BJ (cell line): ENCODE results near the gene KIF1B. TPM values are rescaled to one million over a fixed set of nuclear protein-coding genes. Genes with fewer than 3 reads are reported as not detected.
"Not testable (repeated sequence)": the region's sequence is repeated elsewhere in the genome, so short reads cannot be mapped to it uniquely, and the experiment has no call there.

Source experiments
- CTCF ChIA-PET: fragments of 350-600 bp; formaldehyde crosslinking; extraction: SDS; loops from one replicate; lab custom pipeline; 2021; ENCODE audit warnings: antibody characterized with exemption, inconsistent platforms; lab: Yijun Ruan, JAX
- POLR2A ChIA-PET: fragments of 300-600 bp; sonication (Branson Sonifier 250); formaldehyde crosslinking; extraction: SDS; loops from one replicate; lab custom pipeline; 2021; ENCODE audit warnings: antibody characterized with exemption; lab: Charles Lee
- DNase-seq: peaks from one replicate; pipeline ENCODE4 v3.0.0-alpha.2; 2011; ENCODE audit warnings: low read depth
- H3K27me3 ChIP-seq: 2 replicates; pipeline ENCODE4 v1.6.0; 2011; ENCODE audit warnings: low read length; ENCODE audit not compliant: control insufficient read depth, insufficient read depth
- H3K36me3 ChIP-seq: 2 replicates; pipeline ENCODE4 v1.5.1; 2011; ENCODE audit warnings: low read length; ENCODE audit not compliant: control insufficient read depth, insufficient read depth
- H3K4me3 ChIP-seq: 2 replicates; pipeline ENCODE4 v1.5.1; 2011; ENCODE audit warnings: low read depth, mild to moderate bottlenecking, control low read depth, low read length
- polyA plus RNA-seq: library from polyadenylated mRNA; depleted of rRNA; stranded (reverse); fragments of >200 nt; gene quantifications from 2 replicates; pipeline ENCODE4 v1.2.3, GENCODE V29; 2011
- TF ChIP-seq, protein P1 (sequence below): IDR thresholded peaks from 2 replicates; pipeline ENCODE4 v1.5.1; 2011; ENCODE audit warnings: low read depth, mild to moderate bottlenecking, control low read depth, inconsistent platforms, low read length, moderate library complexity; ENCODE audit not compliant: insufficient read depth

KIF1B gene
- polyA plus RNA-seq, 1 experiment = 11.8 TPM

DNA sequence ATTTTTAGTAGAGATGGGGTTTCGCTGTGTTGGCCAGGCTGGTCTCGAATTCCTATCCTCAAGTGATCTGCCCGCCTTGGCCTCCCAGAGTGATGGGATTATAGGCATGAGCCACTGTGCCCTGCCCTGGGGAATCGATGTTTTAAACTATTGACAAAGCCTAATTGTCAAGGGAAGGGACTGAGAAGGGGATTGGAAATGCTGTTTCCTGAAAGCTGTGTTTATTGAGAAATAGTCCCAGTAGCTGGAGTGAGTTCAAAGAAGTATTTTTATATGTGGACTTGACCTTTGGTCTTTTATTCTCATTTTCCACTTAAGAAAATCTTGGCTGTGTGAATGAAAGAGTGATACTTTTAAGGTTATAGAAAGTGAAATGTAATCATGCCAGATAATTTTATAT is 47.5 kb downstream of the KIF1B start:
- no peak for DNase-seq
- POLR2A ChIA-PET = no interaction called here
- TF ChIP-seq, protein P1, sequence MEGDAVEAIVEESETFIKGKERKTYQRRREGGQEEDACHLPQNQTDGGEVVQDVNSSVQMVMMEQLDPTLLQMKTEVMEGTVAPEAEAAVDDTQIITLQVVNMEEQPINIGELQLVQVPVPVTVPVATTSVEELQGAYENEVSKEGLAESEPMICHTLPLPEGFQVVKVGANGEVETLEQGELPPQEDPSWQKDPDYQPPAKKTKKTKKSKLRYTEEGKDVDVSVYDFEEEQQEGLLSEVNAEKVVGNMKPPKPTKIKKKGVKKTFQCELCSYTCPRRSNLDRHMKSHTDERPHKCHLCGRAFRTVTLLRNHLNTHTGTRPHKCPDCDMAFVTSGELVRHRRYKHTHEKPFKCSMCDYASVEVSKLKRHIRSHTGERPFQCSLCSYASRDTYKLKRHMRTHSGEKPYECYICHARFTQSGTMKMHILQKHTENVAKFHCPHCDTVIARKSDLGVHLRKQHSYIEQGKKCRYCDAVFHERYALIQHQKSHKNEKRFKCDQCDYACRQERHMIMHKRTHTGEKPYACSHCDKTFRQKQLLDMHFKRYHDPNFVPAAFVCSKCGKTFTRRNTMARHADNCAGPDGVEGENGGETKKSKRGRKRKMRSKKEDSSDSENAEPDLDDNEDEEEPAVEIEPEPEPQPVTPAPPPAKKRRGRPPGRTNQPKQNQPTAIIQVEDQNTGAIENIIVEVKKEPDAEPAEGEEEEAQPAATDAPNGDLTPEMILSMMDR = no peak
- no peaks in the 10 kb centered on the region for H3K27me3 ChIP-seq
- H3K36me3 ChIP-seq = peaks cover 2% of the 10 kb centered on the region
- CTCF ChIA-PET = no interaction called here
- no peak overlapping the region for H3K4me3 ChIP-seq

DNA sequence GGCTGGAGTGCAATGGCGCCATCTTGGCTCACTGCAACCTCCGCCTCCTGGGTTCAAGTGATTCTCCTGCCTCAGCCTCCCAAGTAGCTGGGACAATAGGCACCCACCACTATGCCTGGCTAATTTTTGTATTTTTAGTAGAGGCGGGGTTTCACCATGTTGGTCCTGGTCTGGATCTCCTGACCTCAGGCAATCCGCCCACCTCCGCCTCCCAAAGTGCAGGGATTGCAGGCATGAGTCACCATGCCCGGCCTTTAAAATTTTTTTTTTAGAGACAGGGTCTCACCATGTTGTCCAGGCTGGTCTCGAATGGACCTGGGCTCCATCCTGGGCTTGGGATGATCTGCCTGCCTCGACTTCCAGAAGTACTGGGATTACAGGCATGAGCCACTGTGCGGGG is 49.2 kb downstream of the KIF1B start:
- ChIA-PET POLR2A (interaction anchor here (0.6 kb wide), 2 partner anchors 23 to 32 kb away, joined by 3 to 38 read pairs; no protein-coding TSS in a partner anchor), CTCF (interaction anchor here (1.5 kb wide), 1 partner anchor 50 kb away, joined by 3 read pairs; no protein-coding TSS in a partner anchor)
- H3K36me3 ChIP-seq, H3K4me3 ChIP-seq, H3K27me3 ChIP-seq, DNase-seq: not testable (repeated sequence)

DNA sequence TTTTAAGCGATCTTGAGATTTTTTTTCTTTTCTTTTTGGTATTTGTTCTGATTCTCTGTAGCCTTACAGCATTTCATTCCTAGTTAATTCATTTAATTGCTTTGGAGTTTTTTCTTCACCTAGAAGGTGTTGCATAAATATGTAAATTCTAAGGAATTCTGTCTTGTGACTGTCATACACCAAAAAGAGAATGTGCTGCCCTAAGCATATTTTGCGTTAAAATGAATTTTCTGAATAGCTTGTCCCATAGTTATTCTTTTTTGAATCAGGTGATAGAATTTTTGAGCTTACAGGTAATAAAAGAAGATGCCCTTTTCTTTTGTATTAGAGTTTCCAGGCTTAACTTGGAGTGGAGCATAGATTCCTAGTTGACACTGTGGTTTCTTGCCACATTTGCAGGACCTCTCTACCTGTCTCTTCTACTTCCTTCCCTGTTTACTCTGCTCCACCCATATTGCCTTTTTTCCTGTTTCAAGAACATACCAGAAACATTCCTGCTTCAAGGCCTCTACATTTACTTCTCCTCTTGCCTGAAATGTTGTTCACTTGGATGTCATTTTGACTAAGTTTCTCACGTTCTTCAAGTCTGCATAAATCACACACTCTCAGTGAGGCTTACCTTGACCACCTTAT is 53.2 kb downstream of the KIF1B start:
- CTCF ChIA-PET = no interaction called here
- POLR2A ChIA-PET = interaction anchor here (0.6 kb wide), 1 partner anchor 12 kb away, joined by 3 read pairs; no protein-coding TSS in a partner anchor
- no peak for DNase-seq
- Histone ChIP-seq H3K4me3 (no peak overlapping the region), H3K36me3 (peaks cover 9% of the 10 kb centered on the region), H3K27me3 (no peaks in the 10 kb centered on the region)
- TF ChIP-seq, protein P1 = no peak

DNA sequence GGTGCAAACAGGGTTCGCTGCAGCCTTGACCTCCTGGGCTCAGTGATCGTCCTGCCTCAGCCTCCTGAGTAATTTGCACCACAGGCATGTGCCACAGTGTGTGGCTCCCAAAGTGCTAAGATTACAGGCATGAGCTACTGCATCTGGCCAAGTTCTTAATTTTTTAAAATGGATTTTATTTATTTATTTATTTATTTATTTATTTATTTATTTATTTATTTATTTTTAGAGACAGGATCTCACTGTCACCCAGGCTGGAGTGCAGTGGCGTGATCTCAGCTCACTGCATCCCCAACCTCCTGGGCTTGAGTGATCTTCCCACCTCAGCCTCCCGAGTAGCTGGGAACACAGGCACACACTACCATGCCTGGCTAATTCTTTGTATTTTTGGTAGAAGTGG is 54.7 kb downstream of the KIF1B start:
- TF ChIP-seq, protein P1 = no peak
- ChIA-PET POLR2A (no interaction called here), CTCF (interaction anchor here (3.0 kb wide), 1 partner anchor 55 kb away, joined by 9 read pairs; the partner anchor contains the start of gene KIF1B)
- no peak overlapping the region for H3K4me3 ChIP-seq
- no peaks in the 10 kb centered on the region for H3K27me3 ChIP-seq
- DNase-seq = no peak
- H3K36me3 ChIP-seq = peaks cover 9% of the 10 kb centered on the region

DNA sequence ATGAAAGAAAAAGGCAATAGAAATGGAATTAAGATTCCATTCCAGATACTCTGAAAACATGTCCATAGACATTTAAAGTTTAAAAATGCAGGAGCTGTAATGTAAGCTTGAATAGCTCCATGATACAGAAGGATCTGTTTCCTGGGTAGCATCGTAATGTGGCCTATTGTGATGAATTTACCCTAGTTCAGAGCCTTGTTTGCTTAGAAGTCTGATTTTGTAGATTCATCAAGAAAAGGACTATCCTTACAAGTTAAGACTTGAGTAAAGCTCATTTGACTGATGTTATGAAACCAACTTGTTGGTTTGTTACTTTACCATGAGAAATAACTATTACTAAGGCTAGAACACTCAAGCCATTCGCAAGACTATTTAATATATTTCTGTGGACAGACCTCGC is 55.5 kb downstream of the KIF1B start:
- Histone ChIP-seq H3K36me3 (peaks cover 9% of the 10 kb centered on the region), H3K27me3 (no peaks in the 10 kb centered on the region), H3K4me3 (no peak overlapping the region)
- POLR2A ChIA-PET = no interaction called here
- TF ChIP-seq, protein P1 = no peak
- no peak for DNase-seq
- CTCF ChIA-PET = interaction anchor here (1.3 to 3.0 kb wide), 2 partner anchors 11 to 56 kb away, joined by 4 to 9 read pairs; partner anchors contain the start of gene KIF1B
